GM12873 (cell line): Measurements from ENCODE around the gene GP1BB.

Experiments
- CTCF ChIP-seq: IDR thresholded peaks from 2 replicates; pipeline ENCODE4 v1.5.1; 2012; ENCODE audit warnings: low read depth, mild to moderate bottlenecking, moderate library complexity, low read length, control low read depth; ENCODE audit not compliant: insufficient read depth; ENCODE audit errors: missing control alignments

Gene GP1BB

GRCh38 chr22:19764636-19765476 lies 41.5 kb downstream of the GP1BB start:
- no peak for TF ChIP-seq CTCF

- no peak for TF ChIP-seq CTCF
Measured at GRCh38 chr22:19765477-19766239, 42.3 kb downstream of the GP1BB start.

- no peak for TF ChIP-seq CTCF
Measured at GRCh38 chr22:19766240-19766510, 42.8 kb downstream of the GP1BB start.

GRCh38 chr22:19766511-19767426 lies 43.4 kb downstream of the GP1BB start:
- peak; percentile 38 for TF ChIP-seq CTCF

- TF ChIP-seq CTCF, result no peak
Measured at GRCh38 chr22:19767427-19768341, 44.3 kb downstream of the GP1BB start.

GRCh38 chr22:19769393-19769715 lies 46.0 kb downstream of the GP1BB start:
- TF ChIP-seq CTCF, result no peak
